Stimulated activated CD8-positive, alpha-beta memory T cell treated with anti-CD3 and anti-CD28 coated beads, Interleukin-12 subunit alpha, Interleukin-12 subunit beta, amount 100 ng/mL, for 24 hours (primary cell): ENCODE data around the gene MRC1.
"Not testable (repeated sequence)": the region's sequence is repeated elsewhere in the genome, so short reads cannot be mapped to it uniquely, and the experiment has no call there.

ENCODE experiments used
- DNase-seq: peaks from one replicate; pipeline ENCODE4 v3.0.0-alpha.2; 2020; ENCODE audit errors: extremely low read depth

Gene MRC1

DNA sequence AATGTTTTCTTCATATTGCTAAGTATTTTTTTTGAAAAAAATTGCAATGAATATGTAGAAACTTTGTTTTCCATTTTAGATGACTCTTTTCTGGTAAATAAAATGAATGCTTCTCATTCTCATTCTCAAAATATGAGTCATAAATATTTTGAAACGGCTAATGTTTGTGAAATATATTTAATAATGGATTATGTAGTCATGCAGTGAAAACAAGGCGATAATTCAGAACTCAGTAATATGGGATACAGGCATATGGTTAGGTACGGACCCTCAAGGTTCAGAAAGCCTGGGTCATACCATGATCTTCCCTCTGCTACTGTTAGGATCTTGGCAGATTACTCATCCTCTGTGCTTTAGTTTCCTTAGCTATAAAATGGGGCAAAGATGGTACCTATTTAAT lies 96.3 kb downstream of the MRC1 start:
- DNase-seq: no peak

DNA sequence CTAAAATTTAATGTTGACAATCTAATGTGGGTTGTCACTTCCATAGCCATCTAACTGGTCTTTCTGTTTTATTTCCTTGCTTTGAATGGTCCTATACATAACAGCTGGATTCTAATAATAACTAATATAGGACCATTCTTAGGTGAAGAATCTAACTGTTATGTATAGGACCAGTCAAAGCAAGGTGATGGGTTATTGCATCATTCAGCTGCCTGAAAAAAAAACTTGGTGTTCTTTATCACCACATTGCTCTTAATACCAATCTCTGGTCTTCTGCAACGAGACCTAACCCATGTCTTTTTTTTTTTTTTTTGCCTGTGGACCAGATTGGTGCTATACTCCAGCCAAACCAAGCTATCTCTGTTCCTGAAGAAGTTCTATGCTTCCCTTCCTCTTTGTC lies 96.9 kb downstream of the MRC1 start:
- DNase-seq: no peak

DNA sequence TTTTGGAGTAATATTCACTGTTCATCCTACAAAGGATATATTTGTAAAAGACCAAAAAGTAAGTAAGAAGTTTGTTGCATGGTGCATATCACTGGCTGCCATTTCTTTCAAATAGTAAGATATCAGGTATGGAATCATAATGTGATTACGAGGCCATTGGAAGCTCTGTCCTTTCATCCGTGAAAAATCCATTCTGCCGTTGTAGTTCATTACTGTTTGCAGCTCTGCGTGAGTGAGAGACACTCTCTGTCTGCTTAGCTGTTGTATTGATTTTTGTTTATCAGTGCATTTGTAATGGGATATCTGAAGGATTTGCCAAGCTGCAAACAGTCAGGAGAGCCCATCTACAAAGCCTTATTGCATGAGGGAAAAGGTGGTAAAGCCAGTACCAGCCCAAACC lies 98.5 kb downstream of the MRC1 start:
- DNase-seq: no peak

DNA sequence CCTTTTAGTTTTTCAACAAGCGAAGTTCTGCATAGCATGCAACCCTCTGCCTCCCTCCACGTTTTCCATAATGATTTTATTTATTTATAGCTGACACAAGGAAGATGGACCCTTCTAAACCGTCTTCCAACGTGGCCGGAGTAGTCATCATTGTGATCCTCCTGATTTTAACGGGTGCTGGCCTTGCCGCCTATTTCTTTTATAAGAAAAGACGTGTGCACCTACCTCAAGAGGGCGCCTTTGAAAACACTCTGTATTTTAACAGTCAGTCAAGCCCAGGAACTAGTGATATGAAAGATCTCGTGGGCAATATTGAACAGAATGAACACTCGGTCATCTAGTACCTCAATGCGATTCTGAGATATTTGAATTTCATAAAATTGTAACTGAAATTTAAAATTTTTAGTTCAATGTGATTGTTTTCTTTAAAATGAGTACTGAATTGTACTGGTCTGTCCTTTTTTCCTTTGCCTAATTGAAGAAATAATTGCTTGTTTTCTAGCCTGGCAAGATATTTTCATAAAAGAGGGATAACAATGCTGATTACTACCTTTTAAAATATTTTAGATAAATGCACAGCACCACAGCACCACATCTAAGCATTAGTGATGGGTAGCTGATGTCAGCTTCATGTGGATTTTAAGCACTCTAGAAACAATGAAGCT lies 101.1 kb downstream of the MRC1 start:
- DNase-seq: no peak

DNA sequence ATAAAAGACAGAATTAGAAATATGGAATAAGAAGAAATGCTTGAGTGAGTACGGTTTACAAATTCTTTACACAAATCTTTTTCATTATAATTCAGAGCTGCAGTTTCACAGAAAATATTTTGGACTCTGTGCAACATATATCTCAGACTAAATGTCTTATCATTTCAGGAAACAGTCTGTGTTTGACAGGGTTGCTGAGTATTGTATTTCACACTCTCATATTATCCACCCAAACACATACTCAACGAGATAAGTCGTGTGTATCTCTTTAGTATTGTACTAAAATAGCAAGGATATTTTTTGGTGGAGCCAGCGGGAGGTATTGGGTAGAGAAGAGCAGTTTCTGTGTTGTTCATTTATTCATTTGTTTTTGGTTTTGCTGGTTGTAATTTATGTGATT lies 103.6 kb downstream of the MRC1 start:
- DNase-seq: no peak

DNA sequence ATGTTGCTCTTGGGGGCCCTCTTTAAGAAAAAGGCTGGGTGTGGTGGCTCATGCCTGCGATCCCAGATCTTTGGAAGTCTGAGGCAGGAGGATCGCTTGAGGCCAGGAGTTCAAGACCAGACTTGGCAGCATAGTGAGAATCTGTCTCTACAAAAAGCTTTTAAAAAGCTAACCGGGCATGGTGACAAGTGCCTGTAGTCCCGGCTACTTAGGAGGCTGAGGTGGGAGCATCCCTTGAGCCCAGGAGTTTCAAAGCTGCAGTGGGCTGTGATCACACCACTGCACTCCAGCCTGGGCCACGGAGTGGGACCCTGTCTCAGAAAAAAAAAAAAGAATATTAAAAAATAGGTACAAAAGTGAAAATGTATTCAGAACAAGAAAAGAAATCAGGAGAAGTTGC lies 104.5 kb downstream of the MRC1 start:
- DNase-seq: no peak

DNA sequence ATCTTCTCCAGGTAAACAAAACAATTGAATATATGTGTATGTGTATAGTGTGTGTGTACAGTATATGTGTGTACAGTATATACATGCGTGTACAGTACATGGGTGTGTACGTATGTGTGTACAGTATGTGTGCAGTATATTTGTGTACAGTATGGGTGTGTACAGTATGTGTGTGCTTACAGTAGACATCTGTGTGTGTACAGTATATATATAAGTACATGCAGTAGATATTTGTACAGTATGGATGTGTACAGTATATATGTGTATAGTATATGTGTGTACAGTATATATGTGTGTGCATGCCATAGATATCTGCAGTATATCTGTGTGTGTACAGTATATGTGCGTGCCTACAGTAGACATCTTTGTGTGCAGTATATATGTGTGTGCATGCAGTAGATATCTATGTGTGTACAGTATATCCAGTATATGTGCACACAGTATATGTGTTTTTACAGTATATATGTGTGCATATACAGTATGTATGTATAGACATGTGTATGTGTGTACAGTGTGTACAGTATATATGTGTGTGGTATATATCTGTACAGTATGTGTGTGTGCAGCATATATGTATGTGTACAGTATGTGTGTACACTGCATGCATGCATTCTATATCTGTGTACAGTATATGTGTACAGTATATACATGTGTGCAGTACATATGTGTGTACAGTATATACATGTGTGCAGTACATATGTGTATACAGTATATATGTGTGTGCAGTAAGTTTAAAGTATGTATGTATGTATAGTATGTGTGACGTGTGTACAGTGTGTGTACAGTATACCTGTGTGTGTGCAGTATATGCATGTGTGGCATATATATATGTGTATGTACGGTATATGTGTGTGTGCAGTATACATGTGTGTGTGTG lies 105.3 kb downstream of the MRC1 start:
- no peak for DNase-seq

DNA sequence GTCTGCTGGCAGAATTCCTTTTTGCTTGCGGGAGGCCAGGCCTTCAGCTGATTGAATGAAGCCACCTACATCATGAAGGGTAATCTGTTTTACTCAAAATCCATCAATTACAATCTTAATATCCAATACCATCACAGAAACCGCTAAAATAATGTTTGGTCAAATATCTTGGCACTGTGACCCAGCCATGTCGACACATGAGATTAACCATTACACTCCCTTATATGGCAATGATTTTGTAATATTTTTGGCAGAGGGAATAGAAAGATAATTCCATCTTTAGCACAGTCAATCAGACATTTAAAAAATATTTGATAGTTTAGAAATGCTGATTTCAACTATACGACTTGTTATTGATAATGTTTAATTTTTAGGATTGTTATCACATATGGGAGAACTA lies 106.0 kb downstream of the MRC1 start:
- DNase-seq: no peak

DNA sequence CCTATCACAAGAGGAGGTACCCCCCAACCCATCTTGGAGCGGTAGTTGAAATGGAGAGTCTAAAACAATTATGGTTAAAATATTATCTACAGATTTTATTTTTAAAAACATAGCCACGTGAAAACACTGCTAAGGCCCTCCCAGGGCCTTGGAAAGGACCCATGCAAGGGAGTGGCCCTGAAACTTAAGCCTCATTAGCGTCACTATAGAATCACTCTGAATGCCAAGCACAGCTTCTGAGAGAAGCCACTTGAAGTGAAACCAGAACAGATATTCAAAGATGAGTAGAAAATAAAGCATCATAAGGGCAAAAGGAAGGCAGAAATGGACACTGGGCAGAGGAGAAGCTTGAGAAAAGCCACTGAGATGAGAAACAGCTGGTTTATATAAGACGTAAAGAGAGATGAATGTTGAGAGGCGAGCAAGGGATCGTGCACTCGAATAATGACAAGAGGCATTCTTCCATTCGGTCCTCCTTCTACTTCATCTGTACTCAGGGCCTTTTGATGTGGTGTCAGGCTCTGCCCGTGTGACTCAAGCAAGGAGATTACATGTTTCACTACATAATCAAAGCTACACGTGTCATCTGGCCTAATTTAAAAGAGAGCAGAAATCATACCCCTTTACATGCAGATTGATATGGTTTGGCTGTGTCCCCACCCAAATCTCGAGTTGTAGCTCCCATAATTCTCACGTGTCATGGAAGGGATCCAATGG lies 109.2 kb downstream of the MRC1 start:
- DNase-seq: no peak

DNA sequence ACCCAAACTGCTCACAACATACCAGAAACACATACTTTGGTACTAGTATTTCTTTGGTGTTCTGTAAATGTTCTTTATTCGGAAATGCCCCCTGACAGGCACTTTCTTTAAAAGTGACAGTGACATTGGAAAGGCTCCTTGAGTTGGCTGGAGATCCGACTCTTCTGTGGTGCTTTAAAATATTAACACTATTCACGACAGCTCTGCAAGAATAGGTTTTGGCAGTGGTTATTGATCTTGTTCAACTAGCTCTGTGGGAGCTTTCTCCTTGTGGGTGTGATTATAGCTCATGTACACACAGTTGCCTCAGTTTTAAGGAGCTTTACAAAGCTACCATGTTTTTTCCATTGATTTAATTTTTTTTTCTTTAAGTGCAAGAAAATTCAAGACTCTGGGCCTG lies 112.2 kb downstream of the MRC1 start:
- no peak for DNase-seq

DNA sequence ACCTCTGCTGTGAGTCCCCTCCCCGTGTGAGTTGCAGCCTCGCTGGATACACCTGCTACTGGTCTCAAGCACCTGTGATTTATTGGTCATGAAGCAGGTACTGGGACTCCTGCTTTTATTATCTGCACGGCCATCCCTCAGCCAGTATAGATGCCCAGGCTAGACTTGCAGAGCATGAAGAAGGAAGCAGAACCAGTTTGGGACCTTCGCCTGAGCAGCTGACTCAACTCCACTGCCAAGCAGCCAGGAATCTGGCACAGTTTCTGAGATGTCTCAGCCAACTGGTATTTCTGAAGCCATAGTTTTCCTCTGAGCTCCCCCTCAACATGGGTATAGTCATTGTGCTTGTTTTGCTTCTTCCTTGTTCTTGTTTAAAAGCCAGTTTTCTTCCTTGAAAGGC lies 114.6 kb downstream of the MRC1 start:
- DNase-seq: no peak

DNA sequence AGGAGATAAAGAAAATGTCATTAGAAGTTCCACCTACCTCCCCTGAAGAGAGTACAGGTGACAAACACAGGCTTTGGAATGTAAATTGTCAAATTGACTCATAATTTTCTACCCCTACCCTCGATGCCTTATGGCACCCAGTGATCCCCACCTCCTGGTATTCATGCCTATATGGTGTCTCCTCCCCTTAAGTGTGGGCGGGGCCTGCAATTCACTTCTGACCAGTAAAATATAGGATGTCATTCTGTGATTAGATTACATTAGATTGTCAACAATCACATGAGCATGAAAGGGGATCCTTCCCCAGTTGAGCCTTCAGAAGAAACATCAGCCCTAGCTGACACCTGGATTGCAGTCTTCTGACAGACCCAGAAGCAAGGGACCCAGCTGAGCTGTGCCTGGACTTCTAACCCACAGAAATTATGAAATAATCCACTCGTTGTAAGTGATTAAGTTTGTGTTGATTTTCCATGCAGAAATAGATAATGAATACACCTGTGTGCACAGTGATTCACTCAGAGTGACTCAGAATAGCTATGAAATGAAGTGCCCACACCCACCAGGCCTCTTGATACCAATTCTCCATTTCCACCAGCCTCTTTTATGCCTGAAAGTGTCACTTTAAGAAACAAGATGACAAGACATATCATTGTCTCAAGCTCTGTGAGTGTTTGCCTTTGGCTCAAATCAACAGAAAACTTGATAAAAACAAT lies 134.0 kb downstream of the MRC1 start:
- no peak for DNase-seq

DNA sequence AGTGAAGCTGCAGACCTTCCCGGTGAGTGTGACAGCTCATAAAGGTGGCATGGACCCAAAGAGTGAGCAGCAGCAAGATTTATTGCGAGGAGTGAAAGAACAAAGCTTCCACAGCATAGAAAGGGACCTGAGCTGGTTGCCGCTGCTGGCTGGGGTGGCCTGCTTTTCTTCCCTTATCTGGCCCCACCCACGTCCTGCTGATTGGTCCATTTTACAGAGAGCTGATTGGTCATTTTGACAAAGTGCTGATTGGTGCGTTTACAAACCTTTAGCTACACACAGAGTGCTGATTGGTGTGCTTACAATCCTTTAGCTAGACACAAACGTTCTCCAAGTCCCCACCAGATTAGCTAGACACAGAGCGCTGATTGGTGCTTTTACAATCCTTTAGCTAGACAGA lies 141.1 kb downstream of the MRC1 start:
- not testable (repeated sequence) for DNase-seq

DNA sequence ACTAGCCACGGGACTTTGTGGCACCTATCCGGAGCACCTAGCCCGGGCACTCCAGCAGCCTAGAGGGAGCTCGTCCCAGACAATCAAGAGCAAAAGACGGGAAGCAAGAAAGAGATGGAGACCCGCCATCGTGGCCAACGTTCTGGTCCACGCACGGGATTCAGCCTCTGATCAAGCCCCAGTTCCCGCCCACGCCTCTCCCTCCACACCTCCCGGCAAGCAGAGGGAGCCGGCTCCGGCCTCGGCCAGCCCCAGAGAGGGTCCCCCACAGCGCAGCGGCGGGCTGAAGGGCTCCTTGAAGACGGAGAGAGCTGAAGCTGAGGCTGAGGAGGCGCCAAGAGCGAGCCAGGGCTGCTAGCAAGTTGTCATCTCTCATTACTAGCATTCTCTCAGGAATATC lies 141.6 kb downstream of the MRC1 start:
- no peak for DNase-seq

DNA sequence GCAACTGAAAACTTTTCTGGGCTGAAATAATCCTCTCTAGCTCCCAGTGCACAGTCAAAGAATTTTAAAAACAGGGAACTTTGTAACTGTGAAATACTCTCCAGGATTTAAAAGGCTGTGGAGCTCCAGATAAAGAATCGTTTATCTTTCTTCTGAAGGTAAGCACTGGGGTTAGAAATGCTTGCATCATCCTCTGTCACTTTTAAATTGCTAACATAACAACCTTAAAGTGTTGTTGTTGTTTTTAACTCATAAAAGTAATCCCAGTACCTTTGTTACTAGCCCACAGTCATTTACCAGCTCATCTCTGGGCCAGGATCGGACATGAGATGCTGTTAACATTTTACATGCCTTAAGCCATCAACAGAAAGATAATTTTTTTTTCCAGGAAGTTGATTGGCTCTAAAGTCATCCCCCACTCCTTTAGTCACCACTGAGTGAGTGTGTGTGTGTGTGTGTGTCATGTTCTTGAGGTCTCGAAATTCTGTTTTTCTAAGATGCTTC lies 142.8 kb downstream of the MRC1 start, which contains the start of gene SLC39A12:
SLC39A12 (plus strand) TSS at position 51 of the 504 bp plus-strand sequence. CDS start 1,359 bp downstream, outside the sequence.
- DNase-seq: no peak

DNA sequence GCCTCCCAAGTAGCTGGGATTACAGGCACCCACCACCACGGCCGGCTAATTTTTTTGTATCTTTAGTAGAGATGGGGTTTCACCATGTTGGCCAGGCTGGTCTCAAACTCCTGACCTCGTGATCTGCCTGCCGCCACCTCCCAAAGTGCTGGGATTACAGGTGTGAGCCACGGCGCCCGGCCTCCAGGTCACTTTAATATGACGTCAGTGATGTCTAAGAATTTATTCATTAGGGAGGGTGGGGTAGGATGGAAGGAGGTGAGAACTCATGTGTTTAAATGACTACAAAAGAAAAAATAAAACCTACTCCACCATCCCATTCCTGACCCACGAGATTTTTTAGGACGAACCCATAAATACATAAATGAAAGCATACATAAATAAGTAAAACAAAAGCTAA lies 145.2 kb downstream of the MRC1 start:
- not testable (repeated sequence) for DNase-seq

DNA sequence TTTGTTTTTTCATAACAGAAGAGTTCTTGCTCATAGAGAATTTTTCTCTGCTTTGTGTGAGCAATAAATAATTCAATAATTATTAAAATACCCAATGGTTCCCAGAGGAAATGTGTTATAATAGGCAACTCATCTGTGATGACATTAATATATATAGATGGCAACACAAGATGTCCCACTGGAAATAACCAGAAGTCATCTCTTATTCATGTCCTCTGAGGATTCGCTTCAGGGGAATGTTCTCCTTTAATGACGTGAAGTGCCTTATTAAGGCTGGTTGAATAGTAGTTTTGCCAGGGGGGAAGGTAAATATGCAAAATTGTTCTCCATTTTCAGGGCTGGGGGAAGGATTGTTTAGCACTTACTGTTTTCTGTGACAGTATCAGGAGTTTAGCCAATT lies 145.7 kb downstream of the MRC1 start:
- DNase-seq: no peak

DNA sequence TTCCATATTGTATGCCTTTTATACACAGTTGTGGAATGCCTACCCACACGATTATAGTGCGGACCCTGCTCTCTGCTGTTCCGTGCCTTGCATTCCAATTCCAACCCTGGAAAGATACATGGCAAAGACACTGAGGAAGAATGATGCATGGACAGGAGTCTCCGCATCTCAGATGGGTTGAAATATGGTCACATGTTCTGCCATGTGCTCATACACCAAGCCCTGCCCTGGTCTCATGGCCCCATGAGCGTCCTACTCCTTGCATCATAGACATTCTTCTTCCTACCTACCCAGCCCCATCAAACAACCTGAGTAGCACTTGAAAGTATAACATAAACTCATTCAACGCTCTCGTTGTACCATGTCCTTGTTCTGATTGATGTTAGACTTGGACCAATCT lies 148.9 kb downstream of the MRC1 start:
- DNase-seq: no peak

DNA sequence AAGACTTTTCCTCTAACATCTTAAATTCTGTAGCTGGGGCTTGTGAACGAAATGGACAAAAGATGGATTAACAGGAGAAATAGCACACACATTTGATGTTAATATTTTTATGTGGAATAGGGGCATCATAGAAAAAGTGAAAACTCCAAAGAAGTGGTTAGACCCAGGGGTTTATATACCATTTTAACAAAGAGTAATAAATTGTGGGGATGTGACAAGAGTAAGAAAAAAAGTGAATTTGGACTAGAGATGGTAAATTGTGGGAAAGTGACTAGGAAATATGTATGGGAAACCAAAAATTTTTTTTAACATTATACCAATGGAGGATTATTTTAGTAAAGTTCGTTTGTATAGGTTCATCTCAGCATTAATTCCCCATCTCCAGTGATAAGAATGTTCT lies 150.7 kb downstream of the MRC1 start:
- no peak for DNase-seq
